Measurements from ENCODE around the gene CYTH3. TPM values are rescaled to one million over a fixed set of nuclear protein-coding genes. Genes with fewer than 3 reads are reported as not detected.

The CYTH3 gene
- total RNA-seq, 1 experiment from 2014 or later: 16.7 TPM

DNA sequence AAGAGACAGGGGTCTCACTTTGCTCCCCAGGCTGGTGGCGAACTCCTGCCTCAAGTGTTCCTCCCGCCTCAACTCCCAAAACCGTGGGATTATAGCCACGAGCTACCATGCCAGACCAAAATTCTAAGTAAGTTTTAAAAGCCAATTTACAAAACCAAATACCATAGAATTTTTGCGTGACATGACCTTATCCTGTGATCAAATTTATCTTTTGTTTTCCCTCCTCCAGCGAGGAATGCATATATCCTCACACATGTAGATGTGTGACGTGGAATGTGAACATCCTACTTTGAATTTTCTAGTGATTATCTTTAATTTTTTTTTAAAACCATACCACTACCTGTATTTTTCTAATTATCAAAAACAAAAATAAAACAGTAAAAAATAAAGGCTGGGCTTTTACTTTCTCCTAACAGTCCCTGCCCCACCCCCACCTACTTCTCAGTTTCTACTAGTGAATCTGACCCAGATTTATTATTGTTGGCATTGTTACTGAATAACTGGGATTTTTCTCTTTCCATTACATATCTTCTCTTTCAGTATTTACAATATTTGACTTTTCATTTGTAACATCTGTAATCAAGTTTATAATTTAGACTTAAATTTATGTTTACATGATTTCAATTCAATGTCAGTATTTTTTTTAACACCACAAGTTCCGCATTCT, 26.0 kb downstream of the CYTH3 start:
- CTCF ChIA-PET: no interaction called here
- RAD21 ChIA-PET (ENCODE audit: low non-redundant PET in 1 of 2, low total read pairs in 2 of 2, uncharacterized antibody in 2 of 2, unreplicated experiment in 2 of 2): no interaction called here
- no peak overlapping the region for H3K4me3 ChIP-seq (replicated peaks in 1 of 2; ENCODE audit: low read depth in 1 of 2, low read length in 2 of 2)
- no TSS peak for BruUV-seq (replicated peaks)
- H3K9ac ChIP-seq (ENCODE audit: low read length): no peak overlapping the region
- peaks cover 0 to 6% of the 10 kb centered on the region in 2 experiments; a peak in 1 of 4 replicates for H3K4me1 ChIP-seq (ENCODE audit: control insufficient read depth in 1 of 2, insufficient read depth in 2 of 2, low read length in 2 of 2)
- H3K79me2 ChIP-seq (ENCODE audit: insufficient read depth, low read length): peaks cover 16% of the 10 kb centered on the region
- H3K36me3 ChIP-seq (ENCODE audit: control insufficient read depth in 1 of 2, insufficient read depth in 2 of 2, low read length in 2 of 2): no peaks in the 10 kb centered on the region
- POLR2A ChIA-PET: no interaction called here
- no peak overlapping the region for H3K4me2 ChIP-seq (ENCODE audit: low read length)
- no peaks in the 10 kb centered on the region for H3K27me3 ChIP-seq (ENCODE audit: insufficient read depth, low read length)
- H2AFZ ChIP-seq (ENCODE audit: low read depth, low read length, poor library complexity, severe bottlenecking): no peak overlapping the region
- ATAC-seq: no peak
- H3K9me2 ChIP-seq (ENCODE audit: insufficient read depth): no peaks in the 10 kb centered on the region
- H3K27ac ChIP-seq (ENCODE audit: low read depth, low read length): no peak overlapping the region
- DNase-seq (ENCODE audit: low read depth, low spot score): no peak
- no peaks in the 10 kb centered on the region for H3K9me3 ChIP-seq (ENCODE audit: control insufficient read depth in 1 of 2, insufficient read depth in 1 of 2, low read depth in 1 of 2, low read length in 2 of 2)
- intact Hi-C loops (cut with micrococcal nuclease): no loop called here
- H4K20me1 ChIP-seq (ENCODE audit: insufficient read depth): no peaks in the 10 kb centered on the region
- TF ChIP-seq ZBTB33 (IDR thresholded peaks at IDR 0.05; ENCODE audit: extremely low read depth, insufficient replicate concordance, low read length) (no peak), ZNF274 (IDR thresholded peaks at IDR 0.05; ENCODE audit: low read depth, low read length) (no peak), CBX3 (IDR thresholded peaks at IDR 0.05; ENCODE audit: low read depth) (no peak), MAX (IDR thresholded peaks at IDR 0.05) (no peak), YY1 (IDR thresholded peaks at IDR 0.05; ENCODE audit: extremely low read depth, insufficient replicate concordance, low read depth, low read length) (no peak), JUND (IDR thresholded peaks at IDR 0.05) (no peak), ZFX (IDR thresholded peaks at IDR 0.05) (no peak), EZH2phosphoT487 (IDR thresholded peaks at IDR 0.05; ENCODE audit: borderline replicate concordance) (no peak), EGR1 (IDR thresholded peaks at IDR 0.05; ENCODE audit: low read depth) (no peak), RAD21 (IDR thresholded peaks at IDR 0.05; ENCODE audit: low read depth) (no peak), FOSL1 (IDR thresholded peaks at IDR 0.05; ENCODE audit: low read depth) (no peak), CEBPB (IDR thresholded peaks at IDR 0.05; ENCODE audit: low read depth) (no peak)
- TF ChIP-seq, protein P1, sequence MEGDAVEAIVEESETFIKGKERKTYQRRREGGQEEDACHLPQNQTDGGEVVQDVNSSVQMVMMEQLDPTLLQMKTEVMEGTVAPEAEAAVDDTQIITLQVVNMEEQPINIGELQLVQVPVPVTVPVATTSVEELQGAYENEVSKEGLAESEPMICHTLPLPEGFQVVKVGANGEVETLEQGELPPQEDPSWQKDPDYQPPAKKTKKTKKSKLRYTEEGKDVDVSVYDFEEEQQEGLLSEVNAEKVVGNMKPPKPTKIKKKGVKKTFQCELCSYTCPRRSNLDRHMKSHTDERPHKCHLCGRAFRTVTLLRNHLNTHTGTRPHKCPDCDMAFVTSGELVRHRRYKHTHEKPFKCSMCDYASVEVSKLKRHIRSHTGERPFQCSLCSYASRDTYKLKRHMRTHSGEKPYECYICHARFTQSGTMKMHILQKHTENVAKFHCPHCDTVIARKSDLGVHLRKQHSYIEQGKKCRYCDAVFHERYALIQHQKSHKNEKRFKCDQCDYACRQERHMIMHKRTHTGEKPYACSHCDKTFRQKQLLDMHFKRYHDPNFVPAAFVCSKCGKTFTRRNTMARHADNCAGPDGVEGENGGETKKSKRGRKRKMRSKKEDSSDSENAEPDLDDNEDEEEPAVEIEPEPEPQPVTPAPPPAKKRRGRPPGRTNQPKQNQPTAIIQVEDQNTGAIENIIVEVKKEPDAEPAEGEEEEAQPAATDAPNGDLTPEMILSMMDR (IDR thresholded peaks at IDR 0.05 in 2 of 3, conservative IDR thresholded peaks at IDR 0.05 in 1 of 3; ENCODE audit: borderline replicate concordance in 1 of 3, insufficient read depth in 1 of 3, low read depth in 2 of 3, low read length in 2 of 3): no peak
